Uterus (tissue), 2 donors: ENCODE results near the gene HIVEP1.

Source experiments
- POLR2A ChIP-seq, 2 donors: fragments of 450-650 bp; IDR thresholded peaks; one replicate each; pipeline ENCODE4 v1.6.1; 2016; ENCODE audit warnings: antibody characterized with exemption in 2 of 2, mild to moderate bottlenecking in 1 of 2, moderate library complexity in 1 of 2
- TF ChIP-seq, protein P1 (sequence below), 4 experiments: fragments of 200-600 bp in 2 of 4; fragments of 450-650 bp in 2 of 4; sonication (generic) in 2 of 4; IDR thresholded peaks; one replicate each; pipeline ENCODE4 v1.5.1; 2016 to 2019; ENCODE audit warnings: antibody characterized with exemption in 4 of 4, mild to moderate bottlenecking in 2 of 4, moderate library complexity in 1 of 4

DNA sequence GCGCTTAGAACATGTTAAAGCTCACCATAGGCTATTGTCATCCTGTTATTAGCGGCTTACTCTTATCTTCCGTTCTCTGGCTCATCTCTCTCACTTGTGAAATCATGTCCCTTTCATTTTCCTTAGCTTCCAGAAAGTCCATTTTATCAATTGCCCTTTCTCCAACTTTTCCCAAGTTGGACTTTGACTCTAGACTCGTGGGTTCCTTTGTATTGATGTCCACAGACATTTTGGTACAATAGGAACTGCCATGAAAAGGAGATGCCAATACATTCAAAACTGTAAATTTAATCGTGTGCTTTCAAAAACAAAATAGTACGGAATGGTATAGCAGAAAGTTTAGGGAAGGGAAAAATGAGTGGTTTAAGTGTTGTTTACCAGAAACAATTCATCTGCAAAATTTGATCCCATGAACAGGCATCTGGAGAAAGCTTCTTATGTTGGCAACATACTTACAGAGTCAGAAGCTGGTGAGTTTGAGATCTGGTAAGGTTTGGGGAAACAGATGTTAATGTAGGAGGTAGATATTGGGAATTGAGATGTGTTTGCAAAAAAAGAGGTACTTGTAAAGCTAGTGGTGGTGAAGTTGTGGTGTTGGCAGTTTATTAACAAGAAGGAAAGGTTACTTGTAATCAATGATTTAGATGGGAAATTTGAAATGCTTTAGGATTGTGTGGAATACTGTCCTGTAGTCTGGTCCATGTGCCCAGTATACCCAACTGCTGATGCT is 10.2 kb upstream of the HIVEP1 start:
- TF ChIP-seq, protein P1, sequence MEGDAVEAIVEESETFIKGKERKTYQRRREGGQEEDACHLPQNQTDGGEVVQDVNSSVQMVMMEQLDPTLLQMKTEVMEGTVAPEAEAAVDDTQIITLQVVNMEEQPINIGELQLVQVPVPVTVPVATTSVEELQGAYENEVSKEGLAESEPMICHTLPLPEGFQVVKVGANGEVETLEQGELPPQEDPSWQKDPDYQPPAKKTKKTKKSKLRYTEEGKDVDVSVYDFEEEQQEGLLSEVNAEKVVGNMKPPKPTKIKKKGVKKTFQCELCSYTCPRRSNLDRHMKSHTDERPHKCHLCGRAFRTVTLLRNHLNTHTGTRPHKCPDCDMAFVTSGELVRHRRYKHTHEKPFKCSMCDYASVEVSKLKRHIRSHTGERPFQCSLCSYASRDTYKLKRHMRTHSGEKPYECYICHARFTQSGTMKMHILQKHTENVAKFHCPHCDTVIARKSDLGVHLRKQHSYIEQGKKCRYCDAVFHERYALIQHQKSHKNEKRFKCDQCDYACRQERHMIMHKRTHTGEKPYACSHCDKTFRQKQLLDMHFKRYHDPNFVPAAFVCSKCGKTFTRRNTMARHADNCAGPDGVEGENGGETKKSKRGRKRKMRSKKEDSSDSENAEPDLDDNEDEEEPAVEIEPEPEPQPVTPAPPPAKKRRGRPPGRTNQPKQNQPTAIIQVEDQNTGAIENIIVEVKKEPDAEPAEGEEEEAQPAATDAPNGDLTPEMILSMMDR (IDR thresholded peaks at IDR 0.05) = no peak
- TF ChIP-seq POLR2A (IDR thresholded peaks at IDR 0.05) = no peak
